ENCODE measurements around the gene CEP192.

Gene CEP192

DNA sequence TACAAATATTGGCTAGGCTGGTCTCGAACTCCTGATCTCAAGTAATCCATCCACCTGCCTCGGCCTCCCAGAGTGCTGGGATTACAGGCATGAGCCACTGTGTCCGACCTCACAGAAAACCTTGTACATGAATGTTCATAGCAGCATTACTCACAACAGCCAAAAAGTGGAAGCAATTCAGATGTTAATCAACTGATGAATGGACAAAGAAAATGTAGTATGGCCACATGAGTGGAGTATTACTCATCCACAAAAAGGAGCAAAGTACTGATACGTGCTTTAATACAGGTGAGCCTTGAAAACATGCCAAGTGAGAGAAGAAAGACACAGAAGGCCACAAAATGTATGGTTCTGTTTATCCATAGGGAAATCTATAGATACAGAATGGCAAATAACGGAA lies 20.6 kb downstream of the CEP192 start:
- TF ChIP-seq, protein P1, sequence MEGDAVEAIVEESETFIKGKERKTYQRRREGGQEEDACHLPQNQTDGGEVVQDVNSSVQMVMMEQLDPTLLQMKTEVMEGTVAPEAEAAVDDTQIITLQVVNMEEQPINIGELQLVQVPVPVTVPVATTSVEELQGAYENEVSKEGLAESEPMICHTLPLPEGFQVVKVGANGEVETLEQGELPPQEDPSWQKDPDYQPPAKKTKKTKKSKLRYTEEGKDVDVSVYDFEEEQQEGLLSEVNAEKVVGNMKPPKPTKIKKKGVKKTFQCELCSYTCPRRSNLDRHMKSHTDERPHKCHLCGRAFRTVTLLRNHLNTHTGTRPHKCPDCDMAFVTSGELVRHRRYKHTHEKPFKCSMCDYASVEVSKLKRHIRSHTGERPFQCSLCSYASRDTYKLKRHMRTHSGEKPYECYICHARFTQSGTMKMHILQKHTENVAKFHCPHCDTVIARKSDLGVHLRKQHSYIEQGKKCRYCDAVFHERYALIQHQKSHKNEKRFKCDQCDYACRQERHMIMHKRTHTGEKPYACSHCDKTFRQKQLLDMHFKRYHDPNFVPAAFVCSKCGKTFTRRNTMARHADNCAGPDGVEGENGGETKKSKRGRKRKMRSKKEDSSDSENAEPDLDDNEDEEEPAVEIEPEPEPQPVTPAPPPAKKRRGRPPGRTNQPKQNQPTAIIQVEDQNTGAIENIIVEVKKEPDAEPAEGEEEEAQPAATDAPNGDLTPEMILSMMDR (IDR thresholded peaks at IDR 0.05), result no peak

DNA sequence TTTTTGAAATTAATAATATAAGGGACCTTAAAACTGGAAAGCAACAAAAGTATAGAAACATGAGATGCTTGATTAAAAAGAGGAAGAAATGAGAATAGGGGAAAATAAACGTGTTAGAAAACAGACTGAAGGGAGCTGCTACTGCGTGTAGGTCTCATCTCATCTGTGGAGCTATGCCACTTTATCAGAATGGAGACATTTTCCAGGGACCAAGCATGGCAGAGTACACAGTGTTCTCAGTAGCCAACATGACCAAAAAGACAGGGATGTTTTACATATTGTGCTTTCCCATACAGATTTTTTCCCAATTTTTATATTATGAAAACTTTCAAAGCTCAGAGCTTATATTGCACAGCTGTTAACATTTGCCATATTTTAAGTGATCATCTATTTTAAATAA lies 23.1 kb downstream of the CEP192 start:
- TF ChIP-seq, protein P1 (IDR thresholded peaks at IDR 0.05), result no peak

DNA sequence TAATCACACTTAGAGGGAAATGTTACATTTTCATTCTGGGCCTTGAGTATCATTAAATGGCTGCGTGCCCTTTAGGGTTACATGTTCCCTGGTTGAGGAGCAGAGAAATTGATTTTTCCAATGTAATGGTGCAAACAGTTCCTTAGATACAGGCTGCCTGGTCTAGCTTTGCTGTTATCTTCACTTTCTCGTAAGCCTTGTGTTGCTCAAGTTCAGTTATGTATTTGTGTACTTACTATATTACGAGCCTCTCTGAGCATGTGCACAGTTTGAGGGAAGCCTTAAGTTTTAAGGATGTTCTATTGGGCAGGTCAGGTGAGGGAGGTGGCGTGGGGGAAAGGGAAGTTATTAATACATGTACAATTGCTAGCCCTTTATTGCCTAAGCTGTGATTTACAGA lies 23.7 kb downstream of the CEP192 start:
- TF ChIP-seq, protein P1 (IDR thresholded peaks at IDR 0.05), result no peak

DNA sequence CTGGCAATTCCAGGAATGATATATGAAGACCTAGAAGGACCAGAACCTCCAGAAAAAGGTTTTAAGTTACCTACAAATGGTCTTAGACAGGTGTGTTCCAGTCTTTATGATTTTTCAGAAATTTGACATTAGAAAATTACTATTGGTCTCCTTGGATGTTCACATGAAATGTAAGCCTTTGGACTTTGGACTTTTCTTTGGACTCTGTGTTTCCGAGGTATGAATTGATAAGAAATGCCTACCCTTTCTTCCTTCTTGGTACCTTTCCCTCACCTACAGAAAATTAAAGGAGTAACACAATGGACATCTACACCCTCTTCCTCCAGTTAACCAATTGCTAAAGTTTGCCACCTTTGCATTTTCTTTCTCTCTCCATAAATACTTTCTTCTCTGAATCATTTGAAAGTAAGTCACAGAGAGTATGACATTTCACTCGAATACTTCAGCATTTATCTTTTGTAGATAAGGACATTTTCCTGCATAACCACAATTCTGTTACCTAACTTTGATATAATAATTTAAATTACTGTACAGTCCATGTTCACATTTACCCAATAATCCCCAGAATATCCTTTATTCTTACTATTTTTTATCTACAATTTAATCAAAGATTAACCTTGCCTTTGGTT lies 26.2 kb downstream of the CEP192 start:
- TF ChIP-seq, protein P1 (IDR thresholded peaks at IDR 0.05), result no peak

DNA sequence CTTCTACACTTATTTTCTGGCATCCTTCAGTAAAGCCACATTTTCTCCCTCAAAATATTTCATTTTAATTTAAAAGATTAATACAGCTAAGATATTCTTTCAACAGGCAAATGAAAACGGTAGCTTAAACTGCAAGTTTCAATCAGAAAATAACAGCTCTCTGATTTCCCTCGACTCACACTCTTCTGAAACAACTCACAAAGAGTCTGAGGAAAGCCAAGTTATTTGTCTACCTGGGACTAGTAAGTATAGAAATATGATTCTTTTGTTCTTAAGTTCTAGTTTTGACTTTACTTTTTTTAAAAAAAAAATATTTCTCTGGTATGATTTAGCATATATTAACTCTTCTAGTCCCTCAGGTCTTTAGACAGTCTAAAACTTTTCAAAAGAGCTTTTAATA lies 27.2 kb downstream of the CEP192 start:
- TF ChIP-seq, protein P1 (IDR thresholded peaks at IDR 0.05), result no peak

DNA sequence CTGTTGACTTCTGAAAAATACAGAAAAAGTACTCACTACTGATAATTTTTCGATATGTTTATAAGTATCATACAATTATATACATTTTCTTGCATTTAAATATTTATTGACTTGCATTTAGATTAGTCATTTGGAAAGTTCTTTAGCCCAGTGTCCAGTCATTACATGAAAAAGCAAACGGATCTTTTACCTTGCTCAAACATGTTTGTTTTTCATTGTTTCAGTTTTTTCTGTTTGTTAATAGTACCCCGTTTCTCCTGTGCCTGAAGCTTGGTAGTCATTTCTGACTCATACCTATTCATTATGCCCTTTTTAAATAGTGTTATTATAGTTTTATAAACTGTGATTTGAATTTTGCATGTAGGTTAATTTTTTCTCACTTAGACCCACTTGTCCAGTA lies 28.1 kb downstream of the CEP192 start:
- TF ChIP-seq, protein P1 (IDR thresholded peaks at IDR 0.05), result no peak

DNA sequence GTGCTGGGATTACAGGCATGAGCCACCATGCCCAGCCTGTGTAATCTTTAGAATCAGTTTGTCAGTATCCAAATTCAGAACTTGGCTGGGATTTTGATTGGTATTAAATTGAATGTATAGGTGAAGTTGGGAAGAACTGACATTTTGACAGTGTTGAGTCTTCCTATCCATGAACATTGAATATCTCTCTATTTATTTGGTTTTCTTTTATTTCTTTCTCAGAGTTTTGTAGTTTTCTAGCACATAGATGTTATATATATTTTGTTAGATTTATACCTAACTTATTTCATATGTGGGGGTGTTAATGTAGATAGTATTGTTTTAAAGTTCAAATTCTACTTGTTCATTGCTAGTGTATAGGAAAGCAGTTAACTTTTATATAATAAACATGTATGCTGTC lies 31.5 kb downstream of the CEP192 start:
- TF ChIP-seq, protein P1 (IDR thresholded peaks at IDR 0.05), result no peak

DNA sequence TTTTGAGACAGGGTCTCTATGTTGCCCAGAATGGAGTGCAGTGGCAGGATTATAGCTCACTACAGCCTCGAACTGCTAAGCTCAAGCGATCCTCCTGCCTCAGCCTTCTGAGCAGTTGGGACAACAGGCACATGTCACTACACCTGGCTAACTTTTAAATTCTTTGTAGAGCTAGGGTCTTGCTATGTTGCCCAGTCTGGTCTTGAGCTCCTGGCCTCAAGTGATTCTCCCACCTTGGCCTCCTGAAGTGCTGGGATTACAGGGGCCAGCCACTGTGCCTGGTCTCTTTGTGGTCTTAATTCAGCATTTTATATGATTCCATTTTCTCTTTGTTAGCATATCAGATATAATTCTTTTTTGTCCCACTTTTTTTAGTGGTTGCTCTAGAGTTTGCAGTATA lies 34.1 kb downstream of the CEP192 start:
- TF ChIP-seq, protein P1 (IDR thresholded peaks at IDR 0.05), result no peak
